ENCODE results near the gene THTPA. TPM values are rescaled to one million over a fixed set of nuclear protein-coding genes. Genes with fewer than 3 reads are reported as not detected.

The THTPA gene, protein sequence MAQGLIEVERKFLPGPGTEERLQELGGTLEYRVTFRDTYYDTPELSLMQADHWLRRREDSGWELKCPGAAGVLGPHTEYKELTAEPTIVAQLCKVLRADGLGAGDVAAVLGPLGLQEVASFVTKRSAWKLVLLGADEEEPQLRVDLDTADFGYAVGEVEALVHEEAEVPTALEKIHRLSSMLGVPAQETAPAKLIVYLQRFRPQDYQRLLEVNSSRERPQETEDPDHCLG
- total RNA-seq = 19.7 TPM

GRCh38 chr14:23555882-23556699 is at the start of gene THTPA:
Gene THTPA, plus strand, starts transcription at chr14:23556271. Its CDS starts 487 bp downstream, at chr14:23556758.
- intact Hi-C loops (cut with DNase I) = no loop called here
- DNase-seq (ENCODE audit: low spot score) = peak; percentile 95
- ATAC-seq = peak; percentile 95

DNA sequence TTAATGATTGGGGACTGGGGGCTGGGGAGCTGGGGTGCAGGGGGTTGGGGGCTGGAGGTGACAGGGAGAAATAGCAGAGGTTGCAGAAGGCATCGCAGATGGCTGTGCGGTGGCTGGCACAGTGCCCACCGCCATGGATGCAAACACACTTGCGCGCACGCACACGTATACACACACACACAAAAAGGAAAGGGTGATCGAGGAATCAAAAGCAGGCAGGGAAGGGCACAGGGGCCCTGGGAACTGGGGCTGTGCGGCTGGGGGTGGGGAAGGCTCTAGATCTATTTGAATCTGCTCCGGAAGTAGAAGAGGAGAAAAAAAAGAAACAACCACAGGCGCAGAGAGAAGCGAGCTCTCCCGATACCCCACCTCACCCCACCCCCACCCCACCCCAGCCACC is 43.9 kb upstream of the THTPA start:
- ATAC-seq = no peak
- DNase-seq (ENCODE audit: low spot score) = no peak
- intact Hi-C loops (cut with DNase I) = no loop called here

DNA sequence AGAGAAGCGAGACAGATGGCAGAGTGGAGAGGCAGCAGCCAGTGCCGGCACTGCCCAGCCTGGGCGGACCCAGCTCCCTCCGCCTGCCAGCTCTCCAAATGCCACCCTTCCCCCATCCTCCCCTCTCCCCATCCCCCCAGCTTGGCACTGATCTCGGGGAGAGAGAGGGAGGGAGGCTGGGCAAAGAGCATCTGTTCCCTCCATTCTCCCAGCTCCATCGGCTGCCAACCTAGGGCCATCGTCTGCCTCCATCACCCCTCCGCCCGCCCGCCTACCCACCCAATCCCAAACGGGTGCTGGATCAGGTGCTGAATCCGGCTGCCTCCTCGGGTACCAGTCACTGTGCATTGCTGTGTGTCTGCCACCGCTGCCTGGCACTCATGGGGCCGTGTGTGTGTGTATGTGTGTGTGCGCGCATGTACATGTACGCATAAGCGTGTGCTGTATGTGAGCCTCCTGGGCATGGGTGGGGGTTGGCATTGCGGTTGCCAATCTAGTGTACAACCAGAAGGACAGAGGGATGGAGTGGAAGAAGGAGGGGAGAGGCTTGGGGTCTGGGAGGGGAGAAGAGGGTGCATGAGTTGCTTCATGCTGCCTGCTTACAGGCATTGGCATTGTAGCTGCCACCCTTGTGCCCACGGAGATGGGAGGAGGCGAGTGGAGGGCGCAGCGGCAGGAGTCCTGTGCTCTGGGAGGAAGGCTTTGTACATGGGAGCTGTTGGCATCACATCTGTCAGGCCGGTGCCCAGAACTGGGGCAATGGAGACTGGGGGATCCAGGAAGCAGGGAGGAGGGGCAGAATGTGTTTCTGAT is 42.9 kb upstream of the THTPA start:
- DNase-seq (ENCODE audit: low spot score) = no peak
- intact Hi-C loops (cut with DNase I) = no loop called here
- peak; percentile 32 for ATAC-seq

GRCh38 chr14:23513818-23514643 is 42.0 kb upstream of the THTPA start:
- no peak for ATAC-seq
- intact Hi-C loops (cut with DNase I) = no loop called here
- no peak for DNase-seq (ENCODE audit: low spot score)

DNA sequence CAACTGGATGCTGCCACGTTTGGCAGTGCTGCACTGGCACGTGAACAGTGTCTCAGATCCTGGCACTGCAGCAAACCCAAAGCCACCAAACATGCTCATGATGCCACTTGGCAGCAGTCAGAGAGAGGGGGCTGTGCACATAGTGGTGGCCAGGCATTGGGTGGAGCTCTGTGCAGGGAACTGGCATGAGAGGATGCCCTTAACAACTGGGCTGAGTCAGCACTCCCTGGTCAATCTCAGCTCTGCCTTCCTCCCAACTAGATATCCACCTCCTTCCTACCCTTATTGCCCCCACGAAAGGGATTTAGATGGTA is 41.5 kb upstream of the THTPA start:
- ATAC-seq (no peak), DNase-seq (ENCODE audit: low spot score) (no peak)
- intact Hi-C loops (cut with DNase I) = no loop called here

GRCh38 chr14:23517650-23518326 is 38.3 kb upstream of the THTPA start:
- ATAC-seq (no peak), DNase-seq (ENCODE audit: low spot score) (no peak)
- intact Hi-C loops (cut with DNase I) = no loop called here

- intact Hi-C loops (cut with DNase I) = no loop called here
- ATAC-seq (no peak), DNase-seq (ENCODE audit: low spot score) (no peak)
Observed at GRCh38 chr14:23518709-23519108, 37.4 kb upstream of the THTPA start.

GRCh38 chr14:23520899-23521533 is 35.1 kb upstream of the THTPA start:
- intact Hi-C loops (cut with DNase I) = no loop called here

DNA sequence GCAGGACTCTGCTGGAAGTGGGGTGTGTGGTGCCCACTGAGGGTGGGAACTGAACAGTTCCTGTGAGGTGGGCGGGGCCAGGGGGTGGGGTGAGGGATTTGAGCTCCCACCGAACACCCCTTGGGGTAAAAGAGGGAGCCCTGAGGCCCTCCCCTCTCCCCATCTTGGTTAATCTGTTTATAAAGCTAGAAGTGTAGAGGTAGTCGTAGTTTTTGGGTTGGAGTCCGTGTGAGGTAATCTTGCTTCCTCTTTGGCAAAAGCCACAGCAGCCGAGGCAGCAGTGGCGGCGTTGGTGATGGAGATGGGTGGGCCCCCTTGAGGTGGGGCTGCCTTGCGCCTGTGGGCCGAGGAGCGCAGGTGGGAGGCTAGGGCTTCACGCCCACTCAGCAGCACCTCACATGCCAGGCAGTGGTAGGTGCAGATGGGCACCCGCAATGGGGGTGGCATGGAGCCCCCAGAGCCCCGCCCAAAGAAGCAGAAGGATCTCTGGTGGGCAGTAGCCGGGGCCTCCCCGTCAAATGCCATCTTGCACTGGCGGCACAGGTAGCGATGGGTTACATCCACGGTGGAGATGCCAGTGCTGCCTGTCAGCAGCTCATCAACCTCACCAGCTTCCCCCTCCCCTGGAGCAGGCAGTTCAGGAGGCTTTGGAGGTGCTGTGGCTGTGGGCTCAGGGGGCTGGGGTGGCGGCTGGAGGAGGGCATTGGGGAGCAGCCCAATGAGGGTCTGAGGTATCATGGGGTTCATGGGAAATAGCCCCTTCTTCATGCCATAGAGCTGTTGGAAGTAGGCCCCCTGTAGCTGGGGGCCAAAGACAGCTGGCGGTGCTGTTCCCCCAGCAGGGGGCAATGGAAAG is 34.1 kb upstream of the THTPA start:
- DNase-seq (ENCODE audit: low spot score) = no peak
- intact Hi-C loops (cut with DNase I) = no loop called here
- ATAC-seq = no peak

More at GRCh38 chr14:23520899-23521533, 35.1 kb upstream of the THTPA start:
- DNase-seq (ENCODE audit: low spot score) (no peak), ATAC-seq (no peak)

- intact Hi-C loops (cut with DNase I) = no loop called here
- DNase-seq (ENCODE audit: low spot score) = no peak
- no peak for ATAC-seq
Observed at GRCh38 chr14:23522643-23523198, 33.4 kb upstream of the THTPA start.

- intact Hi-C loops (cut with DNase I) = no loop called here
- DNase-seq (ENCODE audit: low spot score) = no peak
Observed at GRCh38 chr14:23523229-23524016, 32.6 kb upstream of the THTPA start.

DNA sequence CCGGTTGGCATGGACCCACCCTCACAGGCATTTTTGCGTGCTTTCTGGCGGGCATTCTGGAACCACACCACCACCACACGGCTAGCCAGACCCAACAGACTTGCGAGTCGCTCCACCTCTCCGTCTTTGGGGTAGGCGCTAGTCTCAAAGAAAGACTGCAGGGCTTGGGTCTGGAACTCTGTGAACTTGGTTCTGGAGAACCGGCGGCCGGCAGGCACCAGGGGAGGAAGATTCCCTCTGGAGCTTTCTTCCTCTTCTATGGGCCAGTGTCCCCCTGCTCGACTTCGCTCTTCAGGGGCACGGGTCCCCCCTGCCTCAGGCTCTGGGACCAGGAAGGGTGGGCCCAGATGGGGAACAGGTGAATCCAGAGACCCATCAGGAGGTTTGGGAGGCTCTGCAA is 31.1 kb upstream of the THTPA start:
- intact Hi-C loops (cut with DNase I) = no loop called here
- no peak for ATAC-seq
- DNase-seq (ENCODE audit: low spot score) = no peak

More at GRCh38 chr14:23523229-23524016, 32.6 kb upstream of the THTPA start:
- no peak for ATAC-seq

DNA sequence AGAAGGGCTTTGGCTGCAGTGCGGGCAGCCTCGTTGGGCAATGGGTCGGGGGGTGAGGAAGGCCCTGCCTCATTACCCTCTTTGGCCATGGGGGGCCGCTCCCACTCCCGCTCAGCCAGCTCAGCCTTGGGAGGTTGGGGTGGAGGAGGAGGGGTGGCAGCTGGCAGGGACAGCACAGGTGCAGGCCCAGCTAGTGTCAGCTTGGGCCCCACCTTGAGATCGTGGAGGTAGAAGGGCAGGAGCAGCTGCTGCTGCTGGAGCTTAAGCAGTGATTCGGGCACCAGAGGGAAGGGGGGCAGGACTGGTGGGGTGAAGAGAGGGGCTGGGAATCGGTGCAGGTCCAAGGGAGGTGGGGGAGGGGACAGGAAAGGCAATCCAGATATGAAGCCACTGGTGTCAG is 30.5 kb upstream of the THTPA start:
- ATAC-seq = no peak
- no peak for DNase-seq (ENCODE audit: low spot score)
- intact Hi-C loops (cut with DNase I) = no loop called here

DNA sequence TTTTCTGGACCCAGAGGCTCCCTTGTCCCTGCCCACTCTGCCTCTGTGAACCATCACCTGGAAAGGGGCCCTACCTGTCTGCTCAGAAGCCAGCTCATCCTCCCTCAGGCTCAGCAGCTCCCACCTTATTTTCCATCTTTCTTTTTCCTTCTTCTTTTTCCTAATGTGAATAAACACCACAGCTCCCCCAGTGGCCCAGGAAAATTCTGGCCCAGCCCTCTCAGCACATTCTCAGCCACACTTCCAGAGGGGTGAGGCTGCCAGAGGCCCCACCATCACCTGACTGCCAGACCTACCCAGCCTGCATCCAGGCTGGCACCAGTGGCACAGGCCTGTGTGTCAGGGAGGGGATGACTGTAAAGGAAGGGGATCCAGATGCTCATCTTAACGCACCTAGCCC is 27.5 kb upstream of the THTPA start:
- ATAC-seq = no peak
- intact Hi-C loops (cut with DNase I) = no loop called here
- no peak for DNase-seq (ENCODE audit: low spot score)

DNA sequence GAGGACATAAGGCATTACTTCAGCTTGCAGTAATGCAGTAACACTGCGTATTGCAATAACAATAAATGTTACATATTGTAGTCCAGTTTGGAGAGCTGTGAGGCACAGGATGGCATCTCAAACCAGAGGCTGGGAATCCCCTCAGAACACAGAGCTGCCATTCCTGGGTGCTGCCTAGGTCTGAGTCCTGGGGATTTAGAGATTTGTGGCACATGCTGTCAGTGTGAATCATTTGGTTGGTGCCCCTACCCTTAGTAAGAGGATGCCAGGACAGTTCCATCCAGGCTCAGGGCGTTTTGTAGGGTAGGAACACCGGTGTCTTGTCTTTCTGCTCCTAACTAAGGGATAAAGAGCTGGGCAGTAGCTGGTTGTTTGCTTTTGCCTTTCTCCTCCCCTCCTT is 27.1 kb upstream of the THTPA start:
- intact Hi-C loops (cut with DNase I) = no loop called here
- no peak for ATAC-seq

DNA sequence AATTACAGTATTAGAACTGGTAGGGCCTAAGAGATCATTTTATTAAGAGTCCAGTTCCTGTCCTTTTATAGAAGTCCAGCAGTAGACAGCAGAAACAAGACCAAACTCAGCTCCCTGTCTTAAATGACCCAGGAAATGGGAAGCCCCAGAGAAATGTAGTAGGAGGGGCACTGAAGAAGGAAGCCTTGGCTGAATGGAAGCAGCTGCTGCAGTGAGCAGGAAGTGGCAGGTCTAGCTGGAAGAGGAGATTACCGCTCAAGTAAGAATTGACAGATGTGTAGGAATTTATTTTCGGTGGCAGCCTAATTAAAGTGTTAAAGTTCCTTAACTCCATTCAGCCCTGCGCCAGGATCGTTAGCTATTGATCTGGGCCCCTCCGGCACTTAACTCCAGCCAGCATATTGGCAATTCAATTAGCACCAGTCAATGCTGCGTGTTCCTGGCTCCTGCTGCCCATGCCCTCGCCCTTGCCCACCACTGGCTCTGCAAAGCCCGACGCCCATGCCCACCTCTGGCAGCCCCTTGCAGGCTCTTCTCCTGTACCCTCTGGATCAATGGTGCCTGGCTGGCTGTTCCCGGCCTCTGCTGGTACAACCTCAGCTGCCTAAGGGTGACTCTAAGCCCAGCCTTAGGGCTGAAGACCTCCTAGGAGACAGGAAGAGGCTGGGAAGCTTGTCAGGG is 25.6 kb upstream of the THTPA start:
- ATAC-seq = no peak

More for the DNA sequence above, 27.1 kb upstream of the THTPA start:
- no peak for DNase-seq (ENCODE audit: low spot score)

More for the DNA sequence above, 25.6 kb upstream of the THTPA start:
- intact Hi-C loops (cut with DNase I) = no loop called here
- DNase-seq (ENCODE audit: low spot score) = no peak

Measured in sciatic nerve (tissue), 2 donors.